ENCODE data around the gene MX2. TPM values are rescaled to one million over a fixed set of nuclear protein-coding genes. Genes with fewer than 3 reads are reported as not detected.
A peak's percentile ranks its signal among the peaks of the same experiment; 100 is the strongest.

Gene MX2
- total and polyA plus RNA-seq, 10 of the 15 experiments (the other 5 are each of a cell fraction or from before 2014, with no cell fraction given): 10.5 to 167 (median 46.1) TPM

GRCh38 chr21:41367945-41368734 is 6.3 kb downstream of the MX2 start (continued):
- TF ChIP-seq NFYB (IDR thresholded peaks at IDR 0.05; ENCODE audit: insufficient read depth, low read depth, low read length): no peak
- peak; percentile 37 to 57; a peak in 3 of 4 replicates for TF ChIP-seq BHLHE40 (IDR thresholded peaks at IDR 0.05; ENCODE audit: borderline replicate concordance in 1 of 2, low read depth in 2 of 2, low read length in 1 of 2)
- no peak for TF ChIP-seq CEBPB (IDR thresholded peaks at IDR 0.05; ENCODE audit: borderline replicate concordance in 1 of 2, low read depth in 2 of 2, low read length in 2 of 2)
- peak; percentile 54; the same call in 1 of the 2 replicates for TF ChIP-seq BMI1 (IDR thresholded peaks at IDR 0.05; ENCODE audit: borderline replicate concordance)
- TF ChIP-seq MAX (IDR thresholded peaks at IDR 0.05; ENCODE audit: low read depth, low read length): peak; percentile 89
- TF ChIP-seq BACH1 (IDR thresholded peaks at IDR 0.05; ENCODE audit: borderline replicate concordance): peak; percentile 38; the same call in 1 of the 2 replicates
- no peak for TF ChIP-seq KAT2A (conservative IDR thresholded peaks at IDR 0.05; ENCODE audit: control insufficient read depth, low read depth, low read length)
- no peak for TF ChIP-seq CBFB (IDR thresholded peaks at IDR 0.05; ENCODE audit: low read depth)
- peak; percentile 63; the same call in 1 of the 2 replicates for TF ChIP-seq MTA2 (IDR thresholded peaks at IDR 0.05; ENCODE audit: low read depth)
- peak; percentile 19; the same call in 1 of the 2 replicates for TF ChIP-seq USF2 (IDR thresholded peaks at IDR 0.05; ENCODE audit: borderline replicate concordance, low read depth, low read length)
- TF ChIP-seq HCFC1 (IDR thresholded peaks at IDR 0.05; ENCODE audit: low read length): no peak
- no peak for TF ChIP-seq NFXL1 (IDR thresholded peaks at IDR 0.05; ENCODE audit: borderline replicate concordance)
- 0 out of 2 replicates have a peak, but pooled peaks have one; percentile 44 for TF ChIP-seq ZBED1 (IDR thresholded peaks at IDR 0.05; ENCODE audit: borderline replicate concordance)
- peak; percentile 87 for TF ChIP-seq CUX1 (IDR thresholded peaks at IDR 0.05; ENCODE audit: insufficient replicate concordance, low read depth, low read length)
- no peak for TF ChIP-seq ZSCAN29 (IDR thresholded peaks at IDR 0.05)
- peak; percentile 73 to 86; a peak in 3 of 4 replicates for TF ChIP-seq IKZF2 (IDR thresholded peaks at IDR 0.05)
- no peak for TF ChIP-seq SMARCA5 (IDR thresholded peaks at IDR 0.05)
- peak; percentile 2 for TF ChIP-seq RELA (IDR thresholded peaks at IDR 0.05; ENCODE audit: borderline replicate concordance, partially characterized antibody)
- 0 out of 2 replicates have a peak, but pooled peaks have one; percentile 3 for TF ChIP-seq PRDM15 (CRISPR knock-in tag; IDR thresholded peaks at IDR 0.05)
- no peak for TF ChIP-seq CHD1 (IDR thresholded peaks at IDR 0.05; ENCODE audit: low read depth, low read length)

Measured in GM12878 (cell line).